Activated T-cell treated with anti-CD3 and anti-CD28 coated beads for 24 hours (primary cell): ENCODE results near the gene CHI3L1.

Experiments used
- DNase-seq: peaks from one replicate; pipeline ENCODE4 v3.0.0-alpha.2; 2020; ENCODE audit warnings: low read depth

The CHI3L1 gene

DNA sequence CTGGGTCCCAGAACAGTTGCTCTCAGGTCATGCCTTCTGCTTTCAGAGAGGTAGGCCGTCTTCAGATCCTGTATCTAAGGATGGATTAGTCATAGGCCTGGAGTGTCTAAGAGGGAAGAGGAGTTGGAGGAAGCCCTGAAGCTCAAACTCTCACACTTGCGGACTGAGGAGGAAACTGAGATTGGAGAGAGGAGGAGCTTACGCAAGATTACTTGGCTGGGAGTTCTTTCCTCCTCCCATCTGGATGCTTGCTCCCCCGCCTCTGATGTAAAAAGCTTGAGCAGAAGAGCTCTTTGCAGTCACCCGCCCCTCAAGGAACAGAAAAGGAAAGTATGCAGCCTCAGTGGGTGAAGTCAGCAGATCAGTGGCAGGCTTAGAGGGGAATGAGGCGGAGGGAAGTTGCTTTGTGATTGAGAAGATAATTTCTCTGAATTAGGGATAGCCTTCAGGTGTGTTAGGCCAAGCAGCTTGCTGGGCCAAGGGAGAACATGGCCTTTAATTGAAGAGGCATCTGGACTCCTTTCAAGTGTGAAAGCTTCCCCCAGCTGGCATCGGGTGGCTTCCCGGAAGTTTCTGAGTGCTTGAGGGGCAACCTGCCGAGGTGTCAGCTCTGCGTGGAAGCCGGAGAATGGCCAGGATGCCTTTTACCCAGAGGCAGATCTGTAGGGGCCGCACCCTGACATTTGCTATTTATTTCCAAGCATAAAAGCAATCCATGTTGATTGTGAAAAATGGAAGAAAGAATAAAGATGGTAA is 52.4 kb downstream of the CHI3L1 start:
- no peak for DNase-seq

DNA sequence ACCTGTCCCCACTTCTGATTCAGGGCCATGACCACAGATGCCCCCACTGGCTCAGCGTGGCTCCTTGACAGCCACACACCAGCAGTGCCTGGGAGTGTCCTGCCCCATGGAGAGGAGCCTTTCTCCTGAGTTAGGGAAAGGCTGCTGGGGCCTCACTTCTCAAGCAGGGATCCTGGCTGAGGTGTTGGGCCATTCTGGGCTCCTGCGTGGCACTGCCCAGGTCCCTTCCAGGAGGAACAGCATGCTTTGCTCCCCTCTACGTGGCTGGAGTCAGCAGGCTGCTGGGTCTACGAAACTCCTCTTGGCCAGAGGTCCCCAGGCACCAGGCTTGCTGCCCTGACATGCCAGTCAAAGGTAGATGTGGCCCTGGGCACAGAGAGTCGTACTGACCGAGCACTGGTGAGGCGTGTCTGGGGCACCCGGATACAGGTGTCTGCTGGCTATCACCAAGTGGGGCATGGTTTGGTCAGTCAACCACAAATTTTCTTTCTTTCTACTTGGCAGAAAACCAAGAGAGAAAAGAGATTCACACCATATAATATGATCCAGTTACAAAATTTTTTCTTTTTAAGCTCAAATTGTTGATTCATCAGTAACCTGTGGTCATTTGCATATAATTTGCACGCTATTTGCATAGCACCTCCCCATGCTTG is 54.8 kb downstream of the CHI3L1 start:
- no peak for DNase-seq

DNA sequence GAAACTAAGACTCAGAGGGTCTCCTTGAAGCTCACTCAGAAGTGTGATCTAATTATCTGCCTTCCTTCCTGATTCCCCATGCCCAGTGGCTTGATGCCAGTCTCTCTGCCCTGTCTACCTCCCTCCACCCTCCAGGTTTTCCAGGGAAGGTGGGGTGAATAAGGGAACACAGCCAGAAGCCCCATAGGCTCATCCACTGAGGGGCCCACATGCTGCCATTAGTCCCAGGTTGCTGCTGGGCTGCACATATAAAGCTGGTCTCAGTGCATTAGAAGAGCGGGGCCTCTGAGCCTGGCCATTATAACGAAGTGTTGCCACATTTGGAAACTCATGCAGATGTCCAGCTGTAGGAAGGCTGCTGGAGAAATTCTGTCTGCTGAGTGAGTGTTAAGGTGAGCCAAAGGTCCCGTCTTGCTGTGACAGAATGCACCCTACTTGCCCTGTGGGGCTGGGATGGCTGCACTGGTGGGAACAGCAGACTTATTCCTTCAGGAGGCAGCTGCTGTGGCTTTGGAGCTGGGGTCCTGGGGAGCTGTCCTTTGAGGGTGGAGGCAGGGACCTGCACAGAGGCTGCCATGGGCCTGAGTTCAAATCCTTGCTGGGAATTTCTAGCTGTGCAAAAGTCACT is 56.0 kb downstream of the CHI3L1 start:
- DNase-seq = no peak

DNA sequence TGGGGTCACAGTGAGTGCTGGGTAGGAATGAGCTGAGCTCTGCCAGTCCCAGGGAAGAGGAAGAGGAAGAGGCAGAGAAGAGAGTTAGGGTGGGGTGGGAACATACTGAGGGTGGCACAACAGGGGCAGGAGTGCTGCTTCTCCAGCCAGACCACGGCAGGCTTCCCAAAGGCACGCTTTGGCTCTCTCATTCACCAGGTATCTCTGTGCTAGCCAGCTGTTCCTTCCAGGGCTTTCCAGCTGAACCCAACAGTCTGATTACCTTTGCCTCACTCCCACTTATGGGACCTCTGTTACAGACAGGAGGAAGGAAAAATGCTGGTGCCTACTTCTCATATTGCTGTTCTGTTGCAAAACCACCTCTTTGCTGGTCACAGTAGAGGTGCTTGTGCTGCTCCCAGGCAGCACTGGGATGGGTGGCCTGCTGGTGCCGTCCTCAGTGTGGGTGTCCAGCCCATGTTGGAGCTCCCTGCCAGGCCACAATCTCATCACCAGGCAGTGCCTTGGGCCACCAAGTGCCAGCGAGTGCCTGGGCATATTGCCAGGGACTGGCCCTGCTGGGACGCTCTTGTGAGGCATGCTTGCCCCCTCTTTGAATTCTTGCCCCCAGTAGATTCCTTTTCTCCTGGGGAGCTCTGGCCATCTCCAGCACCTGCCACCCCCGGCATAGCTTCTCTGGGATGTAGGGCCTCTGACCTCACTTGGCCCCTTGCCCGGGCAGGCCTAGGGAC is 56.8 kb downstream of the CHI3L1 start:
- no peak for DNase-seq
